Measurements from ENCODE around the gene NFATC1.

DNA sequence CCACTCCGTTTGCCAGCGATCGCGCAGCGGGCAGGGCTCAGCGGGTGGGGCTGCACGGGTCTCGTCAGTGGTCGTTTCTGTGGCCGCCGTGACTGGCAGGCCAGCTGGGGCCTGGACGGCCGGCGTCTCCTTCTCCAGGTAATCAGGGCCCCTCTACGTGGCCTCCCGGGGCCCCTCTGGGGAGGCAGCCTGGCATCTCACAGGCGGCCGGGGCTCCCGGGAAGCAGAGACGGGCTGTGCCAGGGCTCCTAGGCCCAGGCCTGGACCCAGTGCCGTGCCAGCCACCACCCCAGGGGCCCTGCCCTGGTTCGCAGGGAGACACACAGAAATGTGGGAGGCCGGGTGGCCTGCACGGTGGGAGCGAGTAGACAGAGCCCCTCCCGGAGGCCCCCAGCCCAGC, 59.5 kb downstream of the NFATC1 start:
- TF ChIP-seq, protein P1, sequence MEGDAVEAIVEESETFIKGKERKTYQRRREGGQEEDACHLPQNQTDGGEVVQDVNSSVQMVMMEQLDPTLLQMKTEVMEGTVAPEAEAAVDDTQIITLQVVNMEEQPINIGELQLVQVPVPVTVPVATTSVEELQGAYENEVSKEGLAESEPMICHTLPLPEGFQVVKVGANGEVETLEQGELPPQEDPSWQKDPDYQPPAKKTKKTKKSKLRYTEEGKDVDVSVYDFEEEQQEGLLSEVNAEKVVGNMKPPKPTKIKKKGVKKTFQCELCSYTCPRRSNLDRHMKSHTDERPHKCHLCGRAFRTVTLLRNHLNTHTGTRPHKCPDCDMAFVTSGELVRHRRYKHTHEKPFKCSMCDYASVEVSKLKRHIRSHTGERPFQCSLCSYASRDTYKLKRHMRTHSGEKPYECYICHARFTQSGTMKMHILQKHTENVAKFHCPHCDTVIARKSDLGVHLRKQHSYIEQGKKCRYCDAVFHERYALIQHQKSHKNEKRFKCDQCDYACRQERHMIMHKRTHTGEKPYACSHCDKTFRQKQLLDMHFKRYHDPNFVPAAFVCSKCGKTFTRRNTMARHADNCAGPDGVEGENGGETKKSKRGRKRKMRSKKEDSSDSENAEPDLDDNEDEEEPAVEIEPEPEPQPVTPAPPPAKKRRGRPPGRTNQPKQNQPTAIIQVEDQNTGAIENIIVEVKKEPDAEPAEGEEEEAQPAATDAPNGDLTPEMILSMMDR (conservative IDR thresholded peaks at IDR 0.05): no peak
- no peak for TF ChIP-seq ZFX (IDR thresholded peaks at IDR 0.05)

All from C4-2B (cell line).